ENCODE data around the gene ASTN1. TPM values are rescaled to one million over a fixed set of nuclear protein-coding genes. Genes with fewer than 3 reads are reported as not detected.

Gene ASTN1
- total and polyA plus RNA-seq, 3 experiments from 2014 or later, result not detected

DNA sequence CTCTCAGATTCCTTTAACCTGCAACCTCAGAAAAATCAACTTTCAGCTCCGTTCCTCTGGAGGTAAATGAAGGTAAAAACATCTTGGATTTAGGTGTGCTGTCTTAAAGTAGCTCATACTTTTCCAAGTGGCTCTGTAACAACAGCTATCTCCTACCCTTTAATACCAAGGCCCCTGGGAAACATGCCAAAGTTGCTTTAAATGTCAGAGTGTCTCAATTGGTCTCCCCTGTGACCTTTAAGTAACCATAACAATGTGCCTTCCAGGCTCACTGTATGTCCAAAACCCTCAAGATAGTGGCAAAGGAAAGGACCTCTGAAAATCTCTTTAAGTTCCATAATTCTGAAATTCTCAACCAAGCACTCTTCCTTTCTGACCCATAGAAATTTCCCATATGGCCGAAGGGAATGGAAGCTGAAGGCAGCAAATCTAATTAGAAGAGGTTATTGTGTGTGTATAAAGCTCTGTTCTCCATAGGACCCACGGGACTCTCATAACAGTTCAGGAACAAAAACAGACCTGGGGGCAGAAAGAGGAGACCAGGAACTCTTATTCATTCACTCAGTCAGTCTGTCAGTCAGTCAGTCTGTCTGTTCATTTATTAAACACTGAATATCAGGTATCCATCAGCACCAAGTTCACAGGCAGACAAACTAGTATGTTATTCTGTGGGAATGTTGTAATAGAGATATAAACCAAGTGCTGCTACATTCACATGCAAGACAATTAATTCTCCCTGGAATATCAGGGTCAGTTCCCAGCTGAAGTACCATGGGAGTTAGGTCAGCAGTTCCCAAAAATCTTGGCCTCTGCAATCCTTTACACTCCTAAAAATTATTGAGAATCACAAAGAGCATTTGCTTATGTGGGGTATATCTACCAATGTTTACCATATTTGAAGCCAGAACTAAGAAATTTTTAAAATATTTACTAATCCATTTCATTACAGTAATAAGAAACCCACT is 19.1 kb downstream of the ASTN1 start:
- H3K27ac Mint-ChIP-seq, result no peak overlapping the region
- Histone ChIP-seq H3K27ac (ENCODE audit: low read depth, low read length) (no peak overlapping the region), H3K4me1 (ENCODE audit: insufficient read depth, low read length) (no peaks in the 10 kb centered on the region), H3K9me3 (ENCODE audit: low read length) (no peaks in the 10 kb centered on the region), H3K27me3 (ENCODE audit: insufficient read depth, low read length, poor library complexity, severe bottlenecking) (no peaks in the 10 kb centered on the region), H3K4me3 (ENCODE audit: low read length) (no peak overlapping the region), H3K36me3 (ENCODE audit: insufficient read depth, low read length) (no peaks in the 10 kb centered on the region)
- peaks cover 0 to 6% (median 0%) of the 10 kb centered on the region in 5 donors for H3K9me3 Mint-ChIP-seq
- CTCF ChIA-PET, result no interaction called here
- no peaks in the 10 kb centered on the region for H3K27me3 Mint-ChIP-seq
- H3K4me3 Mint-ChIP-seq, result no peak overlapping the region
- H3K36me3 Mint-ChIP-seq, result no peaks in the 10 kb centered on the region
- H3K4me1 Mint-ChIP-seq, result no peaks in the 10 kb centered on the region
- DNase-seq, result no peak
- POLR2A ChIA-PET, result no interaction called here

DNA sequence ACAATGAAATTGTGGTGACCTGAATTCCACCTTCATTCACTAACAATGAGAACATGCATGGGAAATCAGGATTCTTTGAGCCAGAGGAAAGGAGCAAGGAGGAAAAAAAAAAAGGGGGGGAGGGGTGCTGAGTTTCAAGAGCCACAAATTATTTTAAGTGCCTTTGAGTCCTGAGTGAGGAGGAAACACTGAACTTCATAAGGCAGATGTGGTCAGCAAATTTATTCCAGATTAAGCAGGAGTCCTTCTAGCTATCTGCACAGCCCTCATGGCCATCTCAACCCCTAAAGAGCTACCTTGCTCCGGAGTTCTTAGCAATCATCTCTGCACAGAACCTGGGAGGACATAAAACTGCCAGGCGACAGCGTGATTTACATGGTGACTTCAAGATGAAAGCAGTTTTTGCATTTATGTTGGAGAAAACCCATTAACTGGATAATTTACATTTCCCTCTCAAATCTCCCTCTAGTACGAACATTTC is 21.7 kb downstream of the ASTN1 start:
- POLR2A ChIA-PET, result no interaction called here
- Mint-ChIP-seq H3K4me1 (no peaks in the 10 kb centered on the region), H3K4me3 (no peak overlapping the region), H3K27me3 (peaks cover 0 to 3% of the 10 kb centered on the region in 2 donors), H3K9me3 (peaks cover 0 to 8% (median 2%) of the 10 kb centered on the region in 5 donors), H3K36me3 (no peaks in the 10 kb centered on the region), H3K27ac (no peak overlapping the region)
- Histone ChIP-seq H3K27ac (ENCODE audit: low read depth, low read length) (no peak overlapping the region), H3K9me3 (ENCODE audit: low read length) (no peaks in the 10 kb centered on the region), H3K4me3 (ENCODE audit: low read length) (no peak overlapping the region), H3K36me3 (ENCODE audit: insufficient read depth, low read length) (no peaks in the 10 kb centered on the region), H3K4me1 (ENCODE audit: insufficient read depth, low read length) (no peaks in the 10 kb centered on the region), H3K27me3 (ENCODE audit: insufficient read depth, low read length, poor library complexity, severe bottlenecking) (no peaks in the 10 kb centered on the region)
- no peak for DNase-seq
- CTCF ChIA-PET, result no interaction called here

DNA sequence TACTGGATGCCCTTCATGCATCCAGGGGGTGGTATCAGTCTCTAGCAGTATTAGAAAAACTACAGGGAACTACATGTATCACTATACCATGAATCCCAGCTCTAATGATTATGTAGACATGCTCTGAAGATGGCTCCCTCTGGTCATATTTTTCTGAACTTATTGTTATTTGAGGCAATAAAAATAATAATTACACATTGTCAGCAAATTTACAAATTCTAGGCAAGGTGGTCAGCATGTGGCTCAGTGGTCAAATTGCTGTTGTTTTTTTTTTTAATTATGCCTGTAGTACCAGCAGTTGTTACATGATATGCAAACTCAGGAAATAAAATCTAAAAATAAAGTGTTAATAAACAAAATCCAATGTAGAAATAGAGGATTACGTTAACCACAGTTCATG is 22.5 kb downstream of the ASTN1 start:
- no peaks in the 10 kb centered on the region for H3K4me1 Mint-ChIP-seq
- ChIA-PET POLR2A (no interaction called here), CTCF (no interaction called here)
- Histone ChIP-seq H3K27me3 (ENCODE audit: insufficient read depth, low read length, poor library complexity, severe bottlenecking) (no peaks in the 10 kb centered on the region), H3K9me3 (ENCODE audit: low read length) (no peaks in the 10 kb centered on the region), H3K4me1 (ENCODE audit: insufficient read depth, low read length) (no peaks in the 10 kb centered on the region), H3K36me3 (ENCODE audit: insufficient read depth, low read length) (no peaks in the 10 kb centered on the region), H3K27ac (ENCODE audit: low read depth, low read length) (no peak overlapping the region), H3K4me3 (ENCODE audit: low read length) (no peak overlapping the region)
- H3K9me3 Mint-ChIP-seq, result peaks cover 0 to 8% (median 2%) of the 10 kb centered on the region in 5 donors
- peaks cover 0 to 3% of the 10 kb centered on the region in 2 donors for H3K27me3 Mint-ChIP-seq
- no peak for DNase-seq
- H3K36me3 Mint-ChIP-seq, result no peaks in the 10 kb centered on the region
- H3K27ac Mint-ChIP-seq, result no peak overlapping the region
- no peak overlapping the region for H3K4me3 Mint-ChIP-seq

DNA sequence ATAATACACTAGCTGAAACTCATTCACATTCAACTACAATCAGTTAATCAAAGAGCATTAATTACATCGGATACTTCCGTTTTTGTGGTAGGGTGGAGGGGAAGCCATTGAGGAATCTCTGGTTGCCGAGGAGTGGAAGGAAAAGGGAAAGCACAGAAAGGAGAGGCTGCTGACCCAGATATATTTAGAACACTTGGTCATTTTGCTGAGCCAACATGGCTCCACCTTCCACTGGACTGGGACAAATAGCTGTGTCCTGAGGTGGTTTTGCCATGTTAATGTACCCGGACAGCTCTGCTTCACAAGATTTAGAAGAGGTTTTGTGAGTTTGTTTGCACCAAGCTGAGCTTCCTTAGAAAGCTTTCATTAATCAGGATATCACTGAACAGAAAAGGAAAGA is 26.2 kb downstream of the ASTN1 start:
- no peak overlapping the region for H3K4me3 ChIP-seq (ENCODE audit: low read length)
- H3K27ac ChIP-seq (ENCODE audit: low read depth, low read length), result no peak overlapping the region
- H3K36me3 ChIP-seq (ENCODE audit: insufficient read depth, low read length), result no peaks in the 10 kb centered on the region
- no peaks in the 10 kb centered on the region for H3K36me3 Mint-ChIP-seq
- H3K27me3 ChIP-seq (ENCODE audit: insufficient read depth, low read length, poor library complexity, severe bottlenecking), result no peaks in the 10 kb centered on the region
- no peak overlapping the region for H3K4me3 Mint-ChIP-seq
- H3K4me1 Mint-ChIP-seq, result no peaks in the 10 kb centered on the region
- peaks cover 0 to 3% of the 10 kb centered on the region in 2 donors for H3K27me3 Mint-ChIP-seq
- no peaks in the 10 kb centered on the region for H3K9me3 ChIP-seq (ENCODE audit: low read length)
- no peak for DNase-seq
- H3K9me3 Mint-ChIP-seq, result peaks cover 0 to 8% (median 3%) of the 10 kb centered on the region in 5 donors
- H3K4me1 ChIP-seq (ENCODE audit: insufficient read depth, low read length), result no peaks in the 10 kb centered on the region
- CTCF ChIA-PET, result no interaction called here
- POLR2A ChIA-PET, result no interaction called here
- H3K27ac Mint-ChIP-seq, result no peak overlapping the region

DNA sequence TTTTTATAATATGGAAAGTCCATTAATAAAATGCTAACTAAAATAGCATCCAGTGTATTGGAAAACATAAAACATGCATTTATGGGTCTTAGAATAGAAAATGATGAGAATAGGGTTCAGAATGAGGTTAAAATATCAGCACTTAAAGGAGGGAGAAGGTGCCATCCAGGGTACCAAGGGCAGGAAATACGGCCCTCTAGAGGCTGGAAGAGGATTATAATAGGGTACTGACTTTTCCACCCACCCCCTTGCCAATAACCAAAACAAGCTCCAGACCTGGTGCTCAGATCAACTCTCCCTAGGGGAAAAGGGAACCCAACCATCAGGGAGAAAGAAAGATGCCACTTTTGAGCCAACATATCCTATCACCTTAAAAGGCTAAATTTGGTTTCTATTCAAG is 26.7 kb downstream of the ASTN1 start:
- H3K4me1 ChIP-seq (ENCODE audit: insufficient read depth, low read length), result no peaks in the 10 kb centered on the region
- Mint-ChIP-seq H3K36me3 (no peaks in the 10 kb centered on the region), H3K9me3 (peaks cover 0 to 8% (median 3%) of the 10 kb centered on the region in 5 donors), H3K27ac (no peak overlapping the region), H3K4me3 (no peak overlapping the region), H3K4me1 (no peaks in the 10 kb centered on the region), H3K27me3 (peaks cover 0 to 3% of the 10 kb centered on the region in 2 donors)
- CTCF ChIA-PET, result no interaction called here
- H3K27ac ChIP-seq (ENCODE audit: low read depth, low read length), result no peak overlapping the region
- H3K4me3 ChIP-seq (ENCODE audit: low read length), result no peak overlapping the region
- no peaks in the 10 kb centered on the region for H3K36me3 ChIP-seq (ENCODE audit: insufficient read depth, low read length)
- H3K9me3 ChIP-seq (ENCODE audit: low read length), result no peaks in the 10 kb centered on the region
- no peaks in the 10 kb centered on the region for H3K27me3 ChIP-seq (ENCODE audit: insufficient read depth, low read length, poor library complexity, severe bottlenecking)
- no peak for DNase-seq
- POLR2A ChIA-PET, result no interaction called here

DNA sequence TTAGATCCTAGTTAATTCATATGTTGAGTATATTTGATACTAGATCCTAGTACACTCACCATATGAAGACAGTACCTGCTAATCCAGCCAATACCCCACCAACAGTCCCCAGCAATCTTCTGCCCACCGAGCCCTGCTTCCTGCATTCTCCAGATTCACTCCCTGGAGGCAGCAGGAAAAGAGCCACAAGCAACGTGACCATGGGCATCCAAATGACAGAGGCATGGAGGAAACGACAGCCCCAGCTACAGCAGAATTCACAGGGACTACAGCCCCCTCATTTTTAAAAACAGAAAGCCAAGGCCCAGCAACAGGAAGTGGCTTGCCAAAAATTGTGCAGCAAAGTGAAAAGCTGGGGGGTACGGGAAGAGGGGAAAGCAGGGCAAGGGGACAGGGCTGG is 29.3 kb downstream of the ASTN1 start:
- H3K9me3 Mint-ChIP-seq, result peaks cover 0 to 8% (median 3%) of the 10 kb centered on the region in 5 donors
- peaks cover 0 to 4% of the 10 kb centered on the region in 2 donors for H3K27me3 Mint-ChIP-seq
- no peaks in the 10 kb centered on the region for H3K36me3 ChIP-seq (ENCODE audit: insufficient read depth, low read length)
- H3K9me3 ChIP-seq (ENCODE audit: low read length), result no peaks in the 10 kb centered on the region
- no peak for DNase-seq
- ChIA-PET CTCF (no interaction called here), POLR2A (no interaction called here)
- no peaks in the 10 kb centered on the region for H3K4me1 ChIP-seq (ENCODE audit: insufficient read depth, low read length)
- H3K36me3 Mint-ChIP-seq, result no peaks in the 10 kb centered on the region
- no peaks in the 10 kb centered on the region for H3K27me3 ChIP-seq (ENCODE audit: insufficient read depth, low read length, poor library complexity, severe bottlenecking)
- no peak overlapping the region for H3K4me3 Mint-ChIP-seq
- H3K27ac Mint-ChIP-seq, result no peak overlapping the region
- H3K4me1 Mint-ChIP-seq, result no peaks in the 10 kb centered on the region
- H3K4me3 ChIP-seq (ENCODE audit: low read length), result no peak overlapping the region
- no peak overlapping the region for H3K27ac ChIP-seq (ENCODE audit: low read depth, low read length)

DNA sequence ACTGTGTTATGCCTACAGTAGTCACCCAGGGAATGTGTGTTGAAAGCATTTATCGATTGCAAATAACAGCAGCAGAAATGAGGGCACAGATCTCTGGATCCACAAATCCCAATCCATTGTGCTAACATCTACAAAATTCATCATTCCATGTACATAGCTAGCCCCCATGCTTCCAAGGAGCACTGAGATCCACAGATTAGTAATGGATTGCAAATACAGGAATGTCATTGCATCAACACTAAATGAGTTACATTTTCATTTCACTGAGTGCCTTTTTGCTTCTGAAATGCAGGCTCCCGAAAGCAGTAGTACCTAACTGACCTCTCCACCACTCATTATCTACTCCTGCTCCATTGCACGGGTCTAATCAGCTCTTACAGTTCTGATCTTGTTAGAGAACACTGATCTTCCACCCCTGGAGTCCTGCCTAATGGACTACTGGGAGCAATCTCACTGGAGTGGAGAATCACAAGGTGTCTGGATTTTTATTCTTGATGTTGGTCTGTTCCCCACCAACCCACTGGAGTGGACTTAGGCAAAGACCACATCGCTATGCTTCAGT is 30.5 kb downstream of the ASTN1 start:
- Histone ChIP-seq H3K27me3 (ENCODE audit: insufficient read depth, low read length, poor library complexity, severe bottlenecking) (no peaks in the 10 kb centered on the region), H3K9me3 (ENCODE audit: low read length) (no peaks in the 10 kb centered on the region), H3K4me1 (ENCODE audit: insufficient read depth, low read length) (no peaks in the 10 kb centered on the region), H3K4me3 (ENCODE audit: low read length) (no peak overlapping the region), H3K27ac (ENCODE audit: low read depth, low read length) (no peak overlapping the region), H3K36me3 (ENCODE audit: insufficient read depth, low read length) (no peaks in the 10 kb centered on the region)
- ChIA-PET CTCF (no interaction called here), POLR2A (no interaction called here)
- no peak overlapping the region for H3K27ac Mint-ChIP-seq
- peaks cover 0 to 4% of the 10 kb centered on the region in 2 donors for H3K27me3 Mint-ChIP-seq
- H3K4me3 Mint-ChIP-seq, result no peak overlapping the region
- no peaks in the 10 kb centered on the region for H3K4me1 Mint-ChIP-seq
- H3K9me3 Mint-ChIP-seq, result peaks cover 3 to 9% (median 4%) of the 10 kb centered on the region in 5 donors
- DNase-seq, result no peak
- no peaks in the 10 kb centered on the region for H3K36me3 Mint-ChIP-seq

DNA sequence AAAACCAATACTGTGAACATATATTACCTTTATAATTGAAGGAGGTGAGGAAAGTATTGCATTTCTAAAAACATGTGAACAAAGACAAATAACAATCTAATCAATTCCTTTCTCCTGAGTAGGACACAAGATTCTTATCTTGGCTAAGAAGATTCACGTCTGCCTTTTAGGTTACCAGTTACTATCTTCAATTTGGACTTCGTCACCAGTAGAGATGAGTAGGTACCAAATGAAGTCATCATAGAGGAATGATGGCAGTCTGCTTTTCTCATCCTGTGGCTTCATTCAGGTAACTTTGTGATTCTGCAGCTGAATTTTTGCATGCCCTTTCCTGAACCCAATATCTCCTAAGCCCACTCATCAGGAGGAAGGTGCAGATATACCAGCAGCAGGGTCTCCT is 32.4 kb downstream of the ASTN1 start:
- Mint-ChIP-seq H3K4me3 (no peak overlapping the region), H3K9me3 (peaks cover 3 to 12% (median 4%) of the 10 kb centered on the region in 5 donors), H3K36me3 (no peaks in the 10 kb centered on the region), H3K27me3 (peaks cover 0 to 2% of the 10 kb centered on the region in 2 donors), H3K27ac (no peak overlapping the region), H3K4me1 (no peaks in the 10 kb centered on the region)
- H3K4me1 ChIP-seq (ENCODE audit: insufficient read depth, low read length), result no peaks in the 10 kb centered on the region
- H3K36me3 ChIP-seq (ENCODE audit: insufficient read depth, low read length), result no peaks in the 10 kb centered on the region
- POLR2A ChIA-PET, result no interaction called here
- no peaks in the 10 kb centered on the region for H3K9me3 ChIP-seq (ENCODE audit: low read length)
- no peak overlapping the region for H3K4me3 ChIP-seq (ENCODE audit: low read length)
- no peak for DNase-seq
- no peak overlapping the region for H3K27ac ChIP-seq (ENCODE audit: low read depth, low read length)
- no peaks in the 10 kb centered on the region for H3K27me3 ChIP-seq (ENCODE audit: insufficient read depth, low read length, poor library complexity, severe bottlenecking)
- CTCF ChIA-PET, result no interaction called here

All from CD8-positive, alpha-beta memory T cell (primary cell).